Lower lobe of right lung (tissue), 2 donors: ENCODE measurements around the gene ECPAS. TPM values are rescaled to one million over a fixed set of nuclear protein-coding genes. Genes with fewer than 3 reads are reported as not detected.
A peak's percentile ranks its signal among the peaks of the same experiment; 100 is the strongest.

Experiments used
- ATAC-seq, 2 donors: fragments of 200-7000 bp; cut with Tn5 transposase; one replicate each; pipeline ENCODE4 v1.9.1; 2020 to 2022; ENCODE audit warnings: mild to moderate bottlenecking in 2 of 2, moderate library complexity in 2 of 2
- DNase-seq: peaks from one replicate; pipeline ENCODE4 v3.0.0-alpha.2; 2020
- H3K27ac ChIP-seq: fragments of 200-600 bp; one replicate; pipeline ENCODE4 v1.8.0; 2022
- H3K27me3 ChIP-seq: fragments of 200-600 bp; one replicate; pipeline ENCODE4 v1.8.0; 2022; ENCODE audit warnings: low read depth
- H3K36me3 ChIP-seq: fragments of 200-600 bp; one replicate; pipeline ENCODE4 v1.8.0; 2022; ENCODE audit warnings: mild to moderate bottlenecking
- H3K4me1 ChIP-seq: fragments of 200-600 bp; one replicate; pipeline ENCODE4 v1.8.0; 2022
- H3K4me3 ChIP-seq: fragments of 200-600 bp; one replicate; pipeline ENCODE4 v1.8.0; 2022; ENCODE audit warnings: mild to moderate bottlenecking
- H3K9me3 ChIP-seq: fragments of 200-600 bp; one replicate; pipeline ENCODE4 v1.8.0; 2022
- CTCF ChIP-seq: fragments of 200-600 bp; IDR thresholded peaks from one replicate; pipeline ENCODE4 v1.8.0; 2022; ENCODE audit warnings: antibody characterized with exemption, mild to moderate bottlenecking
- intact Hi-C: fragments of 100-400 bp; cut with DNase I; formaldehyde crosslinking; loops from one replicate; pipeline ENCODE4 v1.11.0; 2022
- total RNA-seq: library from RNA; stranded (reverse); fragmentation: NEBNext Ultra II Directional; extraction: Animal tissue kit (Norgen Biotek cat#: 25700); gene quantifications from one replicate; pipeline ENCODE4 v1.2.1, GENCODE V29; 2021
- donor health status: DM: no; HTN: yes; CAD: no; lungs with severe emphysema.

ECPAS gene
- total RNA-seq, 1 donor from 2014 or later = 97.1 TPM

GRCh38 chr9:111467778-111468367, 16.3 kb downstream of the ECPAS start:
- H3K36me3 ChIP-seq = no peaks in the 10 kb centered on the region
- intact Hi-C loops = no loop called here
- no peaks in the 10 kb centered on the region for H3K9me3 ChIP-seq
- no peaks in the 10 kb centered on the region for H3K27me3 ChIP-seq
- TF ChIP-seq CTCF = no peak
- ATAC-seq = no peak
- H3K4me3 ChIP-seq = no peak overlapping the region
- no peak for DNase-seq
- no peaks in the 10 kb centered on the region for H3K4me1 ChIP-seq
- no peak overlapping the region for H3K27ac ChIP-seq

- Histone ChIP-seq H3K9me3 (peaks cover 10% of the 10 kb centered on the region), H3K27me3 (no peaks in the 10 kb centered on the region), H3K4me1 (peaks cover 9% of the 10 kb centered on the region), H3K27ac (no peak overlapping the region), H3K36me3 (no peaks in the 10 kb centered on the region), H3K4me3 (no peak overlapping the region)
- DNase-seq = no peak
- ATAC-seq = peak; percentile 44 to 61
- intact Hi-C loops = no loop called here
- no peak for TF ChIP-seq CTCF
Observed at GRCh38 chr9:111463048-111463447, 21.1 kb downstream of the ECPAS start.

- no peak for TF ChIP-seq CTCF
- Histone ChIP-seq H3K27ac (no peak overlapping the region), H3K36me3 (no peaks in the 10 kb centered on the region), H3K4me1 (peaks cover 25% of the 10 kb centered on the region), H3K4me3 (no peak overlapping the region), H3K9me3 (peaks cover 10% of the 10 kb centered on the region), H3K27me3 (no peaks in the 10 kb centered on the region)
- intact Hi-C loops = no loop called here
- ATAC-seq = no peak
- no peak for DNase-seq
Observed at GRCh38 chr9:111458139-111459009, 25.8 kb downstream of the ECPAS start.

- no peaks in the 10 kb centered on the region for H3K36me3 ChIP-seq
- intact Hi-C loops = no loop called here
- H3K9me3 ChIP-seq = peaks cover 7% of the 10 kb centered on the region
- DNase-seq (no peak), ATAC-seq (peak; percentile 63 to 67)
- peaks cover 25% of the 10 kb centered on the region for H3K4me1 ChIP-seq
- no peaks in the 10 kb centered on the region for H3K27me3 ChIP-seq
- no peak for TF ChIP-seq CTCF
- H3K27ac ChIP-seq = no peak overlapping the region
- H3K4me3 ChIP-seq = no peak overlapping the region
Observed at GRCh38 chr9:111456529-111456928, 27.7 kb downstream of the ECPAS start.

GRCh38 chr9:111455638-111456037, 28.5 kb downstream of the ECPAS start:
- intact Hi-C loops = no loop called here
- Histone ChIP-seq H3K27me3 (no peaks in the 10 kb centered on the region), H3K4me3 (no peak overlapping the region), H3K4me1 (peaks cover 25% of the 10 kb centered on the region), H3K9me3 (no peaks in the 10 kb centered on the region), H3K36me3 (no peaks in the 10 kb centered on the region), H3K27ac (no peak overlapping the region)
- no peak for ATAC-seq
- no peak for DNase-seq
- no peak for TF ChIP-seq CTCF
